GM12878 (cell line): ENCODE results near the gene OR10H2. TPM values are rescaled to one million over a fixed set of nuclear protein-coding genes. Genes with fewer than 3 reads are reported as not detected.

Experiments used
- ATAC-seq: fragments of 200-7000 bp; cut with Tn5 transposase; 3 replicates; pipeline ENCODE4 v1.9.1; 2020; ENCODE audit warnings: mild to moderate bottlenecking, moderate library complexity
- BruUV-seq: library from RNA; stranded (reverse); fragments of 400-500 nt; replicated peaks from 2 replicates; lab custom pipeline; 2021; lab: Mats Ljungman, UMichigan
- CTCF ChIA-PET: fragments of 300-600 bp; sonication (Branson Sonifier 250); formaldehyde crosslinking; extraction: SDS; loops from one replicate; lab custom pipeline; 2021; ENCODE audit warnings: inconsistent platforms; lab: Yijun Ruan, JAX
- POLR2A ChIA-PET: fragments of 350-600 bp; formaldehyde crosslinking; extraction: SDS; loops from one replicate; lab custom pipeline; 2021; ENCODE audit warnings: inconsistent platforms; lab: Charles Lee
- RAD21 ChIA-PET: fragments of 300-600 bp; sonication (Branson Sonifier 250); formaldehyde crosslinking; loops from one replicate; lab custom pipeline; 2023; ENCODE audit warnings: antibody characterized with exemption; ENCODE audit not compliant: unreplicated experiment; lab: Charles Lee
- SMC1A ChIA-PET: fragments of 300-600 bp; sonication (Branson Sonifier 250); formaldehyde crosslinking; loops from one replicate; lab custom pipeline; 2023; ENCODE audit not compliant: unreplicated experiment, uncharacterized antibody; lab: Charles Lee
- DNase-seq: peaks from one replicate; pipeline ENCODE4 v3.0.0-alpha.2; 2011; ENCODE audit warnings: low read depth, low spot score
- FAIRE-seq: peaks from 3 replicates; lab custom pipeline; 2011; peaks lifted over from hg19 to GRCh38; lab: Jason Lieb, UNC
- H2AFZ ChIP-seq: 2 replicates; pipeline ENCODE4 v1.6.0; 2011; ENCODE audit warnings: low read depth, low read length, control low read depth; ENCODE audit not compliant: control insufficient read depth
- H3K27ac ChIP-seq: 2 replicates; pipeline ENCODE4 v1.5.1; 2011; ENCODE audit warnings: control low read depth; ENCODE audit not compliant: control insufficient read depth, insufficient read depth
- H3K27me3 ChIP-seq, 2 experiments: replicated peaks in 1 of 2; 2 replicates each; pipeline versions ENCODE4 v1.6.0 to v1.6.1; 2011; ENCODE audit warnings: low read length in 1 of 2; ENCODE audit not compliant: control insufficient read depth in 2 of 2, insufficient read depth in 2 of 2
- H3K36me3 ChIP-seq, 2 experiments: 2 replicates each; pipeline ENCODE4 v1.5.1; 2011; ENCODE audit warnings: low read length in 1 of 2; ENCODE audit not compliant: control insufficient read depth in 2 of 2, insufficient read depth in 2 of 2
- H3K4me1 ChIP-seq: 2 replicates; pipeline ENCODE4 v1.6.1; 2011; ENCODE audit warnings: mild to moderate bottlenecking, low read length, moderate library complexity, mixed read lengths; ENCODE audit not compliant: control insufficient read depth, insufficient read depth
- H3K4me2 ChIP-seq: 2 replicates; pipeline ENCODE4 v1.6.0; 2011; ENCODE audit warnings: control low read depth; ENCODE audit not compliant: control insufficient read depth, insufficient read depth
- H3K4me3 ChIP-seq: fragments of 200-600 bp; sonication (generic); 2 replicates; pipeline ENCODE4 v1.5.1; 2016
- H3K79me2 ChIP-seq: 2 replicates; pipeline ENCODE4 v1.6.0; 2011; ENCODE audit warnings: low read length; ENCODE audit not compliant: control insufficient read depth, insufficient read depth
- H3K9ac ChIP-seq: 2 replicates; pipeline ENCODE4 v1.8.0; 2011; ENCODE audit warnings: low read length, control low read depth, mixed read lengths; ENCODE audit not compliant: control insufficient read depth, insufficient read depth
- H3K9me3 ChIP-seq: replicated peaks from 3 replicates; pipeline ENCODE4 v1.5.1; 2011; ENCODE audit warnings: mild to moderate bottlenecking, low read length; ENCODE audit not compliant: control insufficient read depth, insufficient read depth
- H4K20me1 ChIP-seq: 2 replicates; pipeline ENCODE4 v1.6.0; 2011; ENCODE audit not compliant: control insufficient read depth, insufficient read depth
- BACH1 ChIP-seq: fragments of 450-650 bp; IDR thresholded peaks from 2 replicates; pipeline ENCODE4 v1.6.1; 2017; ENCODE audit warnings: mild to moderate bottlenecking, borderline replicate concordance
- BHLHE40 ChIP-seq, 2 experiments: fragments of 450-650 bp in 1 of 2; IDR thresholded peaks; 2 replicates each; pipeline ENCODE4 v1.6.1; 2011 to 2017; ENCODE audit warnings: low read depth in 2 of 2, borderline replicate concordance in 1 of 2, improper control_type of control experiment in 1 of 2, low read length in 1 of 2, mild to moderate bottlenecking in 1 of 2
- BRCA1 ChIP-seq: IDR thresholded peaks from 2 replicates; pipeline ENCODE4 v1.6.1; 2011; ENCODE audit warnings: low read depth, low read length, improper control_type of control experiment
- CBFB ChIP-seq: IDR thresholded peaks from 2 replicates; pipeline ENCODE4 v1.6.1; 2016; ENCODE audit warnings: antibody characterized with exemption, low read depth
- CREB1 ChIP-seq: IDR thresholded peaks from 2 replicates; pipeline ENCODE4 v1.6.1; 2012; ENCODE audit warnings: low read depth, mild to moderate bottlenecking, inconsistent platforms
- EGR1 ChIP-seq, 2 experiments: IDR thresholded peaks; 1 replicate in 1 of 2; 2 replicates in 1 of 2; pipeline ENCODE4 v1.6.1; 2011 to 2012; ENCODE audit warnings: low read depth in 2 of 2, low read length in 2 of 2, borderline replicate concordance in 1 of 2, mild to moderate bottlenecking in 1 of 2, moderate library complexity in 1 of 2
- MXI1 ChIP-seq: fragments of 150-350 bp; IDR thresholded peaks from 2 replicates; pipeline ENCODE4 v1.6.1; 2011; ENCODE audit warnings: low read depth, mild to moderate bottlenecking, inconsistent platforms, low read length, improper control_type of control experiment
- RB1 ChIP-seq: fragments of 450-650 bp; formaldehyde crosslinking; IDR thresholded peaks from 2 replicates; pipeline ENCODE4 v1.6.1; 2017; ENCODE audit warnings: mild to moderate bottlenecking, borderline replicate concordance
- RBBP5 ChIP-seq: fragments of 200-600 bp; sonication (generic); conservative IDR thresholded peaks from 2 replicates; pipeline ENCODE4 v1.6.1; 2016
- RCOR1 ChIP-seq: conservative IDR thresholded peaks from 2 replicates; pipeline ENCODE4 v1.6.1; 2012; ENCODE audit warnings: low read depth, low read length, improper control_type of control experiment
- SMAD1 ChIP-seq: fragments of 450-650 bp; IDR thresholded peaks from 2 replicates; pipeline ENCODE4 v1.6.1; 2018; ENCODE audit warnings: mild to moderate bottlenecking, low read depth; ENCODE audit not compliant: partially characterized antibody
- SMAD5 ChIP-seq: IDR thresholded peaks from 2 replicates; pipeline ENCODE4 v1.6.1; 2016; ENCODE audit warnings: antibody characterized with exemption, low read depth
- SMARCA5 ChIP-seq: fragments of 450-650 bp; IDR thresholded peaks from 2 replicates; pipeline ENCODE4 v1.6.1; 2017; ENCODE audit warnings: mild to moderate bottlenecking
- STAT1 ChIP-seq: fragments of 450-650 bp; conservative IDR thresholded peaks from 2 replicates; pipeline ENCODE4 v1.6.1; 2014; ENCODE audit warnings: antibody characterized with exemption, mild to moderate bottlenecking
- WGBS: methylation state at CpG from one replicate; pipeline ENCODE4 v1.1.6; 2016; ENCODE audit warnings: low lambda C conversion rate; ENCODE audit not compliant: insufficient replicate concordance, insufficient coverage; ENCODE audit errors: missing lambda C conversion rate; 5-methylcytosine and 5-hydroxymethylcytosine counted together
- in situ Hi-C: fragments of 300-500 bp; cut with MboI; formaldehyde crosslinking; loops from 9 replicates; pipeline ENCODE4 v1.14.3; 2018; ENCODE audit warnings: mixed read lengths
- intact Hi-C: fragments of 100-400 bp; cut with micrococcal nuclease; formaldehyde crosslinking; loops from one replicate; pipeline ENCODE4 v1.14.2; 2022; ENCODE audit not compliant: unreplicated experiment
- polyA plus RNA-seq, 11 experiments: library from polyadenylated mRNA; depleted of rRNA in 4 of 11; unstranded in 6 of 11; stranded (reverse) in 5 of 11; fragments of >200 nt; fragmentation: Nextera tagmentation in 4 of 11; fragmentation: Illumina TruSeq in 1 of 11; extraction: Ambion mirVana in 4 of 11; extraction: Trizol in 1 of 11; gene quantifications; 1 replicate in 1 of 11; 2 replicates in 10 of 11; pipeline versions ENCODE4 v1.2.1 to v1.2.3, GENCODE V29; 2011 to 2016; ENCODE audit warnings: inconsistent platforms in 2 of 11, missing spikeins in 2 of 11, low read depth in 1 of 11
- total RNA-seq, 4 experiments: library from RNA; depleted of rRNA in 3 of 4; stranded (reverse); fragments of >200 nt in 3 of 4; fragmentation: Illumina TruSeq in 1 of 4; extraction: Trizol in 1 of 4; gene quantifications; 2 replicates each; pipeline versions ENCODE4 v1.2.1 to v1.2.3, GENCODE V29; 2013 to 2021
- TF ChIP-seq, protein P1 (sequence below): fragments of 450-650 bp; IDR thresholded peaks from 2 replicates; pipeline ENCODE4 v1.6.1; 2016; ENCODE audit warnings: mild to moderate bottlenecking
- TF ChIP-seq, protein P2 (sequence below): IDR thresholded peaks from 2 replicates; pipeline ENCODE4 v1.6.1; 2011; ENCODE audit warnings: low read depth, mild to moderate bottlenecking, low read length, moderate library complexity, borderline replicate concordance; ENCODE audit errors: extremely low read depth
- TF ChIP-seq, protein P3 (sequence below): fragments of 150-350 bp; IDR thresholded peaks from 2 replicates; pipeline ENCODE4 v1.6.1; 2014; ENCODE audit warnings: mild to moderate bottlenecking, low read depth, low read length

OR10H2 gene
- total and polyA plus RNA-seq, 10 of the 15 experiments (the other 5 are each of a cell fraction or from before 2014, with no cell fraction given), result not detected

DNA sequence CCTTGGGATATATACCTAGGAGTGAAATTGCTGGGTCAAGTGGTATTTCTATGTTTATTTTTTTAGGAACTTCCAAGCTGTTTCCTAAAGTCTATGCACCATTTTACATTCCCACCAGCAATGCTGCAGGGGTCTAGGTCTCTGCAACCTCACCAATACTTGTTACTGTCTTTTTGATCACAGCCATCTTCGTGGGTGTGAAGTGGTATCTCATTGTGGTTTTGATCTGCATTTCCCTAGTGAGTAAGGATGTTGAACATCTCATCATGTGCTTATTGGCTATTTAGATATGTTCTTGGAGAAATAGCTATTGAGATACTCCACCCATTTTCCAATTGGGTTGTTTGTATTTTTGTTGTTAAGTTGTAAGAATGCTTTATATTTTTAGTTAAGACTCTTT, 2.7 kb downstream of the OR10H2 start:
- 0% methylated on average over 1 of the region's 1 CpG for WGBS
- no peak overlapping the region for H2AFZ ChIP-seq
- H3K27ac ChIP-seq, result no peak overlapping the region
- H3K9me3 ChIP-seq, result no peaks in the 10 kb centered on the region
- SMC1A ChIA-PET, result interaction anchor here (1.2 kb wide), 1 partner anchor 310 kb away, joined by 5 read pairs; no protein-coding TSS in a partner anchor
- no peak for TF ChIP-seq STAT1
- no peak for TF ChIP-seq SMAD1
- TF ChIP-seq RB1, result no peak
- no peak for TF ChIP-seq RBBP5
- TF ChIP-seq, protein P1, sequence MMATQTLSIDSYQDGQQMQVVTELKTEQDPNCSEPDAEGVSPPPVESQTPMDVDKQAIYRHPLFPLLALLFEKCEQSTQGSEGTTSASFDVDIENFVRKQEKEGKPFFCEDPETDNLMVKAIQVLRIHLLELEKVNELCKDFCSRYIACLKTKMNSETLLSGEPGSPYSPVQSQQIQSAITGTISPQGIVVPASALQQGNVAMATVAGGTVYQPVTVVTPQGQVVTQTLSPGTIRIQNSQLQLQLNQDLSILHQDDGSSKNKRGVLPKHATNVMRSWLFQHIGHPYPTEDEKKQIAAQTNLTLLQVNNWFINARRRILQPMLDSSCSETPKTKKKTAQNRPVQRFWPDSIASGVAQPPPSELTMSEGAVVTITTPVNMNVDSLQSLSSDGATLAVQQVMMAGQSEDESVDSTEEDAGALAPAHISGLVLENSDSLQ, result no peak
- in situ Hi-C loops, result no loop called here
- H3K9ac ChIP-seq, result no peak overlapping the region
- DNase-seq (no peak), FAIRE-seq (no peak), ATAC-seq (no peak)
- CTCF ChIA-PET, result no interaction called here
- no peaks in the 10 kb centered on the region for H3K36me3 ChIP-seq
- no peaks in the 10 kb centered on the region for H3K27me3 ChIP-seq
- BruUV-seq, result no TSS peak
- H4K20me1 ChIP-seq, result no peaks in the 10 kb centered on the region
- H3K79me2 ChIP-seq, result no peaks in the 10 kb centered on the region
- intact Hi-C loops, result no loop called here
- no peak overlapping the region for H3K4me3 ChIP-seq
- no peaks in the 10 kb centered on the region for H3K4me1 ChIP-seq
- RAD21 ChIA-PET, result no interaction called here
- H3K4me2 ChIP-seq, result no peak overlapping the region
- POLR2A ChIA-PET, result interaction anchor here (0.6 kb wide), 1 partner anchor 1090 kb away, joined by 7 read pairs; no protein-coding TSS in a partner anchor

GRCh38 chr19:15732388-15732787, 4.6 kb downstream of the OR10H2 start:
- Histone ChIP-seq H3K36me3 (no peaks in the 10 kb centered on the region), H3K79me2 (no peaks in the 10 kb centered on the region), H3K4me2 (no peak overlapping the region), H3K27me3 (no peaks in the 10 kb centered on the region), H2AFZ (no peak overlapping the region), H3K27ac (no peak overlapping the region), H3K9ac (no peak overlapping the region), H3K4me1 (no peaks in the 10 kb centered on the region), H3K4me3 (no peak overlapping the region), H4K20me1 (no peaks in the 10 kb centered on the region), H3K9me3 (no peaks in the 10 kb centered on the region)
- RAD21 ChIA-PET, result no interaction called here
- intact Hi-C loops (no loop called here), in situ Hi-C loops (no loop called here)
- ATAC-seq (no peak), DNase-seq (no peak), FAIRE-seq (no peak)
- POLR2A ChIA-PET, result no interaction called here
- WGBS, result 0% methylated on average over 1 of the region's 1 CpG
- CTCF ChIA-PET, result interaction anchor here (0.7 kb wide), 1 partner anchor 887 kb away, joined by 4 read pairs; no protein-coding TSS in a partner anchor
- no TSS peak for BruUV-seq
- SMC1A ChIA-PET, result no interaction called here
- TF ChIP-seq CBFB, result no peak
- TF ChIP-seq MXI1, result no peak
- no peak for TF ChIP-seq RCOR1
- TF ChIP-seq SMARCA5, result no peak
- TF ChIP-seq, protein P2, sequence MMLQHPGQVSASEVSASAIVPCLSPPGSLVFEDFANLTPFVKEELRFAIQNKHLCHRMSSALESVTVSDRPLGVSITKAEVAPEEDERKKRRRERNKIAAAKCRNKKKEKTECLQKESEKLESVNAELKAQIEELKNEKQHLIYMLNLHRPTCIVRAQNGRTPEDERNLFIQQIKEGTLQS, result no peak
- TF ChIP-seq, protein P3, sequence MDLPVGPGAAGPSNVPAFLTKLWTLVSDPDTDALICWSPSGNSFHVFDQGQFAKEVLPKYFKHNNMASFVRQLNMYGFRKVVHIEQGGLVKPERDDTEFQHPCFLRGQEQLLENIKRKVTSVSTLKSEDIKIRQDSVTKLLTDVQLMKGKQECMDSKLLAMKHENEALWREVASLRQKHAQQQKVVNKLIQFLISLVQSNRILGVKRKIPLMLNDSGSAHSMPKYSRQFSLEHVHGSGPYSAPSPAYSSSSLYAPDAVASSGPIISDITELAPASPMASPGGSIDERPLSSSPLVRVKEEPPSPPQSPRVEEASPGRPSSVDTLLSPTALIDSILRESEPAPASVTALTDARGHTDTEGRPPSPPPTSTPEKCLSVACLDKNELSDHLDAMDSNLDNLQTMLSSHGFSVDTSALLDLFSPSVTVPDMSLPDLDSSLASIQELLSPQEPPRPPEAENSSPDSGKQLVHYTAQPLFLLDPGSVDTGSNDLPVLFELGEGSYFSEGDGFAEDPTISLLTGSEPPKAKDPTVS, result no peak
- TF ChIP-seq EGR1 (IDR thresholded peaks at IDR 0.05; ENCODE audit: borderline replicate concordance in 1 of 2, low read depth in 2 of 2, low read length in 2 of 2), result no peak
- no peak for TF ChIP-seq CREB1
- TF ChIP-seq BACH1, result no peak
- no peak for TF ChIP-seq SMAD5
- no peak for TF ChIP-seq BHLHE40 (IDR thresholded peaks at IDR 0.05; ENCODE audit: borderline replicate concordance in 1 of 2, low read depth in 2 of 2, low read length in 1 of 2)
- TF ChIP-seq BRCA1, result no peak
